GM18951 (cell line): ENCODE results near the gene TACR2.

ENCODE experiments used
- POLR2A ChIP-seq: IDR thresholded peaks from 4 replicates; pipeline ENCODE4 v1.6.1; 2011; ENCODE audit warnings: mild to moderate bottlenecking; ENCODE audit not compliant: insufficient read length, insufficient read depth; ENCODE audit errors: extremely low read depth
- in situ Hi-C: fragments of 300-500 bp; cut with MboI; formaldehyde crosslinking; loops from one replicate; pipeline ENCODE4 v1.12.0; 2022; ENCODE audit warnings: low sequenced_read_pairs, mixed read lengths, inconsistent platforms; ENCODE audit not compliant: unreplicated experiment

TACR2 gene

GRCh38 chr10:69421611-69422308 lies 5.0 kb upstream of the TACR2 start:
- in situ Hi-C loops: no loop called here

GRCh38 chr10:69419744-69420126 lies 3.0 kb upstream of the TACR2 start:
- no peak for TF ChIP-seq POLR2A
- in situ Hi-C loops: no loop called here

More at GRCh38 chr10:69421611-69422308, 5.0 kb upstream of the TACR2 start:
- no peak for TF ChIP-seq POLR2A

GRCh38 chr10:69419096-69419743 lies 2.5 kb upstream of the TACR2 start:
- in situ Hi-C loops: no loop called here
- no peak for TF ChIP-seq POLR2A

- in situ Hi-C loops: no loop called here
- TF ChIP-seq POLR2A: no peak
Observed at GRCh38 chr10:69418052-69418752, 1.5 kb upstream of the TACR2 start.

- no peak for TF ChIP-seq POLR2A
- in situ Hi-C loops: no loop called here
Observed at GRCh38 chr10:69417542-69417941, 824 bp upstream of the TACR2 start.

GRCh38 chr10:69415951-69416350 lies 767 bp downstream of the TACR2 start:
- TF ChIP-seq POLR2A: no peak
- in situ Hi-C loops: no loop called here

GRCh38 chr10:69415049-69415448 lies 1.7 kb downstream of the TACR2 start:
- no peak for TF ChIP-seq POLR2A
- in situ Hi-C loops: no loop called here

GRCh38 chr10:69414036-69415018 lies 2.4 kb downstream of the TACR2 start:
- in situ Hi-C loops: no loop called here
- no peak for TF ChIP-seq POLR2A

GRCh38 chr10:69413221-69413865 lies 3.4 kb downstream of the TACR2 start:
- in situ Hi-C loops: no loop called here
- no peak for TF ChIP-seq POLR2A

- in situ Hi-C loops: no loop called here
- TF ChIP-seq POLR2A: no peak
Observed at GRCh38 chr10:69412232-69412790, 4.4 kb downstream of the TACR2 start.

- no peak for TF ChIP-seq POLR2A
- in situ Hi-C loops: no loop called here
Observed at GRCh38 chr10:69411476-69411875, 5.2 kb downstream of the TACR2 start.

GRCh38 chr10:69410487-69410886 lies 6.2 kb downstream of the TACR2 start:
- no peak for TF ChIP-seq POLR2A
- in situ Hi-C loops: no loop called here
